Transverse colon (tissue), 4 donors: ENCODE data around the gene RHBDD3. TPM values are rescaled to one million over a fixed set of nuclear protein-coding genes. Genes with fewer than 3 reads are reported as not detected.

ENCODE experiments used
- DNase-seq: peaks from one replicate; pipeline ENCODE4 v3.0.0-alpha.2; 2019
- H3K27ac ChIP-seq, 4 donors: fragments of 200-600 bp; sonication (generic); 2 replicates each; pipeline ENCODE4 v1.5.1; 2016 to 2018; ENCODE audit warnings: inconsistent platforms in 4 of 4
- H3K27me3 ChIP-seq: fragments of 200-600 bp; sonication (generic); 2 replicates; pipeline ENCODE4 v1.5.1; 2017; ENCODE audit warnings: inconsistent platforms
- H3K36me3 ChIP-seq, 4 donors: fragments of 200-600 bp; sonication (generic); 2 replicates each; pipeline ENCODE4 v1.5.1; 2017 to 2019; ENCODE audit warnings: inconsistent platforms in 4 of 4
- H3K4me1 ChIP-seq, 4 donors: fragments of 200-600 bp; sonication (generic); 2 replicates each; pipeline ENCODE4 v1.5.1; 2017 to 2020; ENCODE audit warnings: inconsistent platforms in 4 of 4
- H3K4me3 ChIP-seq, 4 donors: fragments of 200-600 bp; sonication (generic); 1 replicate in 1 of 4; 2 replicates in 3 of 4; pipeline versions ENCODE4 v1.5.1 to v1.6.1; 2017 to 2019; ENCODE audit warnings: inconsistent platforms in 4 of 4
- H3K9me3 ChIP-seq, 2 donors: fragments of 200-600 bp; sonication (generic); 2 replicates each; pipeline ENCODE4 v1.5.1; 2017 to 2019; ENCODE audit warnings: inconsistent platforms in 2 of 2
- CTCF ChIP-seq, 5 experiments: fragments of 200-600 bp in 3 of 5; fragments of 450-650 bp in 2 of 5; sonication (generic) in 3 of 5; IDR thresholded peaks; 1 replicate in 2 of 5; 2 replicates in 3 of 5; pipeline ENCODE4 v1.5.1; 2016 to 2017; ENCODE audit warnings: antibody characterized with exemption in 5 of 5, inconsistent platforms in 3 of 5, mild to moderate bottlenecking in 2 of 5, moderate library complexity in 1 of 5
- EP300 ChIP-seq: sonication (generic); formaldehyde crosslinking; IDR thresholded peaks from one replicate; pipeline ENCODE4 v1.6.1; 2017; ENCODE audit warnings: antibody characterized with exemption, low read depth
- POLR2A ChIP-seq: fragments of 450-650 bp; IDR thresholded peaks from one replicate; pipeline ENCODE4 v1.6.1; 2016; ENCODE audit warnings: antibody characterized with exemption, mild to moderate bottlenecking, moderate library complexity
- POLR2AphosphoS5 ChIP-seq, 3 donors: sonication (generic); formaldehyde crosslinking; IDR thresholded peaks; one replicate each; pipeline ENCODE4 v1.6.1; 2016; ENCODE audit warnings: antibody characterized with exemption in 3 of 3
- WGBS, 2 donors: methylation state at CpG; one replicate each; pipeline ENCODE4 v1.1.5; 2018; ENCODE audit warnings: low coverage in 1 of 2; 5-methylcytosine and 5-hydroxymethylcytosine counted together
- in situ Hi-C, 4 donors: fragments of 200-750 bp; cut with MboI; loops; one replicate each; pipeline versions ENCODE4 v1.15.0 to v1.15.1; 2017; ENCODE audit warnings: low sequenced_read_pairs in 3 of 4, low pct_ligation_motif_present in 1 of 4, low pct_unique_long_range_greater_than_20kb in 1 of 4
- intact Hi-C: fragments of 100-400 bp; cut with DNase I; formaldehyde crosslinking; loops from one replicate; pipeline ENCODE4 v1.15.1; 2023; ENCODE audit warnings: low total_unique reads
- total RNA-seq, 4 donors: library from RNA; depleted of rRNA; stranded (reverse); fragments of >200 nt; gene quantifications; one replicate each; pipeline ENCODE4 v1.1.0, GENCODE V29; 2016

RHBDD3 gene
- total RNA-seq, 4 donors from 2014 or later, result 20.9 to 131 (median 31.5) TPM

DNA sequence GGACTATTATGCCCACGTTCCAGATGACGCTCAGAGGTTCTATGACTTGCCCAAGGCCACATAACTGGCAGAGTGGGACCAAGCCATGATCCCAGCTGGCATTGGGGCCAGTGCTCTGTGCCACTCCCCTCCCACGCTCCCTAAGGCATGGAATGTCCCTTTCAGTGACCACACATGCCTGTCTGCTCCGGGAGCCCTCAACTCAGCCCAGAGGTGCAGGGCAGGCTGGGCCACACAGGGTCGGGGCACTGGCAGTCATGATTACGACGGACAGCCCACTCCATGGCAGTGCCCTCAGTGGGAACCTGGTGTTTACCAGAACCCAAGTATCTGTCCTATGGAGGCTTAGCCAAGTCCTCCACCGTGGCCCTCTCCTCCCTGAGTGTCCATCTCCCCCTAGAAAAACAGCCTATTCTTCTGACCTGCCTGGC lies 10.0 kb downstream of the RHBDD3 start:
- 75% methylated on average over 7 of the region's 8 CpGs; no CpG with 5 or more reads in 1 of the 2 donors for WGBS, 2 donors
- no peaks in the 10 kb centered on the region for H3K36me3 ChIP-seq
- no peaks in the 10 kb centered on the region for H3K27me3 ChIP-seq
- no peak overlapping the region for H3K4me3 ChIP-seq
- in situ Hi-C loops, result no loop called here
- H3K9me3 ChIP-seq, result no peaks in the 10 kb centered on the region
- H3K27ac ChIP-seq, result no peak overlapping the region
- TF ChIP-seq POLR2AphosphoS5 (IDR thresholded peaks at IDR 0.05), result no peak
- no peak for TF ChIP-seq POLR2A
- no peak for TF ChIP-seq EP300
- TF ChIP-seq CTCF (IDR thresholded peaks at IDR 0.05), result no peak
- no peak for DNase-seq
- H3K4me1 ChIP-seq, result no peaks in the 10 kb centered on the region
- intact Hi-C loops, result no loop called here

GRCh38 chr22:29256606-29257325 lies 11.0 kb downstream of the RHBDD3 start:
- Histone ChIP-seq H3K27me3 (no peaks in the 10 kb centered on the region), H3K4me3 (no peak overlapping the region), H3K36me3 (no peaks in the 10 kb centered on the region), H3K4me1 (no peaks in the 10 kb centered on the region), H3K27ac (no peak overlapping the region), H3K9me3 (no peaks in the 10 kb centered on the region)
- DNase-seq, result no peak
- intact Hi-C loops (no loop called here), in situ Hi-C loops (no loop called here)
- TF ChIP-seq EP300 (no peak), CTCF (IDR thresholded peaks at IDR 0.05) (no peak), POLR2AphosphoS5 (IDR thresholded peaks at IDR 0.05) (no peak), POLR2A (no peak)
- 95 to 100% methylated on average over 1 to 8 of the region's 8 CpGs for WGBS, 2 donors

DNA sequence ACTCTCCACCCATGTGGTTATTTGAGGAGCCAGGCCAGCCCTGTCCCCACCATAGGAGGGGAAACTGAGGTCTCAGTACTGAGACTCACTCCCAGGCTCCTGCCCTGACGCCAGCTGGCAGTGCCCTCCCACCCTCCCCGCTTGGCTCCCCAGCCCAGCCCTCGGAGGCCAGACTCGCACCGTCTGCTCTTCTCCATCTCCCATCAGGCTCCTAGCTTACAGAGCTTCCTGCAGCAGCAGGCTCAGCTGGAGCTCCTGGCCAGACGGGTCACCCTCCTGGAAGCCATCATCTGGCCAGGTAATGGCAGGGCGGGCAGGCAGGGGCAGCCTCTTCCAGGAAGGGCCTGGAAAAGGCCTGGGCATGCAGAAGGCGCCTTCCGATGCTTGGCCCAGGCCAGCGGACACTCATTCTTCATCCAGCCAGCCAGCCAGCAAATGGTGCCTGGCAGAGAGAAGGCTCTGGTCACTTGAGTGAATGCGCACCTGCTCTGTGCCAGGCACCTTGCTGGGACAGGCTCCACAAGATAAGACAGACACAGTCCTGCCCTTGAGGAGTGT lies 12.6 kb downstream of the RHBDD3 start:
- no peak overlapping the region for H3K27ac ChIP-seq
- H3K36me3 ChIP-seq, result no peaks in the 10 kb centered on the region
- no peaks in the 10 kb centered on the region for H3K27me3 ChIP-seq
- intact Hi-C loops (no loop called here), in situ Hi-C loops (no loop called here)
- WGBS, 2 donors, result 88% methylated on average over 10 of the region's 11 CpGs; no CpG with 5 or more reads in 1 of the 2 donors
- DNase-seq, result no peak
- no peak for TF ChIP-seq EP300
- TF ChIP-seq POLR2A, result no peak
- no peak for TF ChIP-seq POLR2AphosphoS5 (IDR thresholded peaks at IDR 0.05)
- TF ChIP-seq CTCF (IDR thresholded peaks at IDR 0.05), result no peak
- H3K9me3 ChIP-seq, result no peaks in the 10 kb centered on the region
- H3K4me1 ChIP-seq, result no peaks in the 10 kb centered on the region
- no peak overlapping the region for H3K4me3 ChIP-seq

- DNase-seq, result no peak
These were observed 13.5 kb downstream of the RHBDD3 start for GRCh38 chr22:29254286-29254660.

More at GRCh38 chr22:29254286-29254660, 13.5 kb downstream of the RHBDD3 start:
- in situ Hi-C loops, result no loop called here
- intact Hi-C loops, result no loop called here
- Histone ChIP-seq H3K27me3 (no peaks in the 10 kb centered on the region), H3K27ac (no peak overlapping the region), H3K4me1 (no peaks in the 10 kb centered on the region), H3K4me3 (no peak overlapping the region), H3K9me3 (no peaks in the 10 kb centered on the region), H3K36me3 (no peaks in the 10 kb centered on the region)
- TF ChIP-seq CTCF (IDR thresholded peaks at IDR 0.05) (no peak), EP300 (no peak), POLR2AphosphoS5 (IDR thresholded peaks at IDR 0.05) (no peak), POLR2A (no peak)
- WGBS, 2 donors, result 40 to 69% methylated on average over 2 to 4 of the region's 4 CpGs
